AG10803 (cell line): ENCODE data around the gene P4HA1.

ENCODE experiments used
- DNase-seq: peaks from one replicate; pipeline ENCODE4 v3.0.0; 2010; ENCODE audit warnings: low read depth
- H3K4me3 ChIP-seq: 2 replicates; pipeline ENCODE4 v1.5.1; 2011; ENCODE audit warnings: mild to moderate bottlenecking, low read length, control low read depth
- TF ChIP-seq, protein P1 (sequence below): conservative IDR thresholded peaks from 2 replicates; pipeline ENCODE4 v1.5.1; 2011; ENCODE audit warnings: mild to moderate bottlenecking, low read length, control low read depth, inconsistent platforms

Gene P4HA1

GRCh38 chr10:73060738-73061635, 35.7 kb downstream of the P4HA1 start:
- TF ChIP-seq, protein P1, sequence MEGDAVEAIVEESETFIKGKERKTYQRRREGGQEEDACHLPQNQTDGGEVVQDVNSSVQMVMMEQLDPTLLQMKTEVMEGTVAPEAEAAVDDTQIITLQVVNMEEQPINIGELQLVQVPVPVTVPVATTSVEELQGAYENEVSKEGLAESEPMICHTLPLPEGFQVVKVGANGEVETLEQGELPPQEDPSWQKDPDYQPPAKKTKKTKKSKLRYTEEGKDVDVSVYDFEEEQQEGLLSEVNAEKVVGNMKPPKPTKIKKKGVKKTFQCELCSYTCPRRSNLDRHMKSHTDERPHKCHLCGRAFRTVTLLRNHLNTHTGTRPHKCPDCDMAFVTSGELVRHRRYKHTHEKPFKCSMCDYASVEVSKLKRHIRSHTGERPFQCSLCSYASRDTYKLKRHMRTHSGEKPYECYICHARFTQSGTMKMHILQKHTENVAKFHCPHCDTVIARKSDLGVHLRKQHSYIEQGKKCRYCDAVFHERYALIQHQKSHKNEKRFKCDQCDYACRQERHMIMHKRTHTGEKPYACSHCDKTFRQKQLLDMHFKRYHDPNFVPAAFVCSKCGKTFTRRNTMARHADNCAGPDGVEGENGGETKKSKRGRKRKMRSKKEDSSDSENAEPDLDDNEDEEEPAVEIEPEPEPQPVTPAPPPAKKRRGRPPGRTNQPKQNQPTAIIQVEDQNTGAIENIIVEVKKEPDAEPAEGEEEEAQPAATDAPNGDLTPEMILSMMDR, result peak; percentile 48
- H3K4me3 ChIP-seq, result no peak overlapping the region
- peak; percentile 30 for DNase-seq

- no peak for DNase-seq
- no peak overlapping the region for H3K4me3 ChIP-seq
- TF ChIP-seq, protein P1, result no peak
These were observed 36.5 kb downstream of the P4HA1 start for GRCh38 chr10:73060173-73060572.

DNA sequence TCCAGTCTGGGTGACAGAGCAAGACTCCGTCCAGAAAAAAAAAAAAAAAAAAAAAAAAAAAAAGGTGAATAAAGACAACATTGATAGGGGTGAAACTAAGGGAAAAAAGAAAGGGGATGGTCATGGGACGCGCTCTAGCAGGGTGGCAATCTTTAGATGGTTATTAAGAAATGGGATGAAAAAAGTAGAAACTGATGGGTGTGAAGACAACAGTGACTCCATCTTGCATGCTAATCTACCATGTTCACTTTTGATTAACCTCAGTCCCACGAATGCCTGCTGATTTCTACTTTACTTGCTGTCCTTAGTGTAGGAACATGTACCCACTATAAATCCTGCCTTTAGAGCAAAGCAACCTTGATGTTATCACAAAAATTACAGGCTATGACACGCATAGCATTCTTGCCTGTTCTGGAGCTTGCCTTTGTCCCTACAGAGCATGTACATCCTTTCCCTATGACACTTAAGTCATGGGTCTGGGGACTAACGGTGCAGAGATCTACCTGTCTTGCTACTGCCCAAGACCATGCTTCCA, 38.5 kb downstream of the P4HA1 start:
- H3K4me3 ChIP-seq, result no peak overlapping the region

GRCh38 chr10:73054286-73054685, 42.4 kb downstream of the P4HA1 start:
- TF ChIP-seq, protein P1, result no peak
- no peak overlapping the region for H3K4me3 ChIP-seq
- no peak for DNase-seq

More for the DNA sequence above, 38.5 kb downstream of the P4HA1 start:
- no peak for DNase-seq
- TF ChIP-seq, protein P1, result no peak

GRCh38 chr10:73053275-73053674, 43.4 kb downstream of the P4HA1 start:
- TF ChIP-seq, protein P1, result no peak
- no peak overlapping the region for H3K4me3 ChIP-seq
- no peak for DNase-seq

DNA sequence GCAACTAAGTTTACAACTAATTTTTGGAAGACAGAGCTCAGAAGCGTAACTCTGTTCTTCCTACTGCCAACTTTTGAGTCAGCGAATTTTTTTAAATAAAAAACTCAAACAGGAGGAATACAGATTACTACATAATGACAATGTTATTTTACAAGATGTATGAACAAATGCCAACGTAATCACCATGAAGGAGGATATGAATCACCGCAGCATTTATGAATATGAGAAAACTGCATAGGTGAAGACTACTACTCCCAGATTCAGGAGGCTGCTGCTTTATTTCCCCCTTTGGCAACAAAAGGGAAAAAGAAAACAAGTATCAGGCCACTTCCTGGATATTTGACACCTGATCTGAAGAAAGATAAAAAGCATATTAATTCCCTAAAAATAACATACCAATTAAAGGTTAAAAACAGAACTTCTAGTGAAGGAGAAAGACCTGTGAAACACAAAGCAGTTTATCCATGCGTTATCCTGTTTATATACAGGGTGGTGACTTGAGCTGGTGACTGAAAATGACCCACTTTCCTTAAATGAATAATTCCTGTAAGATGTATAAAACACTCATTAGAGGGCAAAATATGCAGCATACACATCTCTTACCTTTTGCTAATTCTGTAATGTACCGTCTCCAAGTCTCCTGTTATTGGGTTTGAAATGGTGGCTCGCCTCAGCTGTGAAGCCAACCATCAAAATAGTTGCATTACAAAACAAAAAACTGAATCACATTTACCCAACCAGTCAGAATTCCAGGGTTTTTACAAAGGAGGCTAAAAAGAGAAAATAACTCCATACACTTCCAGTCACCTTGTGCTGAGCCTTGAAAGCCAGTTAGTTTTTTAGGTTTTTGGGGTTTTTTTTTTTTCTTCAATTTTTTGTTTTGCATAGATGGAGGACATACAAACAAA, 52.0 kb downstream of the P4HA1 start:
- TF ChIP-seq, protein P1, result no peak
- H3K4me3 ChIP-seq, result no peak overlapping the region
- DNase-seq, result peak; percentile 89
